ENCODE results near the gene RHOG. TPM values are rescaled to one million over a fixed set of nuclear protein-coding genes. Genes with fewer than 3 reads are reported as not detected.

Gene RHOG
- total RNA-seq, 1 experiment from 2014 or later = 33.6 TPM

- TF ChIP-seq NFYB (CRISPR knock-in tag; conservative IDR thresholded peaks at IDR 0.05; ENCODE audit: low read depth) (no peak), ZNF396 (CRISPR knock-in tag; IDR thresholded peaks at IDR 0.05; ENCODE audit: borderline replicate concordance) (no peak), SMAD3 (CRISPR knock-in tag; IDR thresholded peaks at IDR 0.05; ENCODE audit: borderline replicate concordance) (no peak), MXD4 (CRISPR knock-in tag; IDR thresholded peaks at IDR 0.05; ENCODE audit: borderline replicate concordance) (no peak), HMGA2 (CRISPR knock-in tag; IDR thresholded peaks at IDR 0.05) (no peak), MYBL2 (CRISPR knock-in tag; IDR thresholded peaks at IDR 0.05) (no peak), TCF7 (CRISPR knock-in tag; IDR thresholded peaks at IDR 0.05; ENCODE audit: low read depth) (no peak)
Measured at GRCh38 chr11:3866836-3867208, 26.1 kb upstream of the RHOG start (continued).

DNA sequence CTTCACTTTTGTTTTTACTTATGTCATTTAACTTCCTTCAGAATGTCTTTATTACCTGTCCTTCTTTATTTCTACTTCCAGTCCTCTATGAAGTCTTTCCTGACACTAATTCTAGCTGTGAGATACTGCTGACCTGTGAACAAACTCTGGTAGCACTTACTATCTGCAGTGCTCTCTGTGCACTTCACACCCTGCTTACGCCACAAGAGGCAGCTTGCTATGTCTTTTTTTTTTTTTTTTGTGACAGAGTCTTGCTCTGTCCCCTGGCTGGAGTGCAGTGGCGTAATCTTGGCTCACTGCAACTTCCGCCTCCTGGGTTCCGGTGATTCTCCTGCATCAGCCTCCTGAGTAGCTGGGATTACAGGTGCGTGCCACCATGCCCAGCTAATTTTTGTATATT is 25.4 kb upstream of the RHOG start:
- Mint-ChIP-seq H3K36me3 (no peaks in the 10 kb centered on the region), H3K4me3 (no peak overlapping the region), H3K27ac (0 out of 2 replicates have a peak overlapping the region, but pooled peaks have one; percentile 0), H3K27me3 (ENCODE audit: low read depth) (peaks cover 9% of the 10 kb centered on the region), H3K9me3 (no peaks in the 10 kb centered on the region), H3K4me1 (peaks cover 21% of the 10 kb centered on the region)
- TF ChIP-seq ZNF232 (CRISPR knock-in tag; IDR thresholded peaks at IDR 0.05) = no peak
- no peak for TF ChIP-seq NR1H2 (CRISPR knock-in tag; IDR thresholded peaks at IDR 0.05)
- TF ChIP-seq ZBTB21 (CRISPR knock-in tag; IDR thresholded peaks at IDR 0.05; ENCODE audit: borderline replicate concordance) = no peak
- no peak for TF ChIP-seq HMGA2 (CRISPR knock-in tag; IDR thresholded peaks at IDR 0.05)
- TF ChIP-seq, protein P1, sequence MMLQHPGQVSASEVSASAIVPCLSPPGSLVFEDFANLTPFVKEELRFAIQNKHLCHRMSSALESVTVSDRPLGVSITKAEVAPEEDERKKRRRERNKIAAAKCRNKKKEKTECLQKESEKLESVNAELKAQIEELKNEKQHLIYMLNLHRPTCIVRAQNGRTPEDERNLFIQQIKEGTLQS (CRISPR knock-in tag; conservative IDR thresholded peaks at IDR 0.05) = no peak
- TF ChIP-seq, protein P2, sequence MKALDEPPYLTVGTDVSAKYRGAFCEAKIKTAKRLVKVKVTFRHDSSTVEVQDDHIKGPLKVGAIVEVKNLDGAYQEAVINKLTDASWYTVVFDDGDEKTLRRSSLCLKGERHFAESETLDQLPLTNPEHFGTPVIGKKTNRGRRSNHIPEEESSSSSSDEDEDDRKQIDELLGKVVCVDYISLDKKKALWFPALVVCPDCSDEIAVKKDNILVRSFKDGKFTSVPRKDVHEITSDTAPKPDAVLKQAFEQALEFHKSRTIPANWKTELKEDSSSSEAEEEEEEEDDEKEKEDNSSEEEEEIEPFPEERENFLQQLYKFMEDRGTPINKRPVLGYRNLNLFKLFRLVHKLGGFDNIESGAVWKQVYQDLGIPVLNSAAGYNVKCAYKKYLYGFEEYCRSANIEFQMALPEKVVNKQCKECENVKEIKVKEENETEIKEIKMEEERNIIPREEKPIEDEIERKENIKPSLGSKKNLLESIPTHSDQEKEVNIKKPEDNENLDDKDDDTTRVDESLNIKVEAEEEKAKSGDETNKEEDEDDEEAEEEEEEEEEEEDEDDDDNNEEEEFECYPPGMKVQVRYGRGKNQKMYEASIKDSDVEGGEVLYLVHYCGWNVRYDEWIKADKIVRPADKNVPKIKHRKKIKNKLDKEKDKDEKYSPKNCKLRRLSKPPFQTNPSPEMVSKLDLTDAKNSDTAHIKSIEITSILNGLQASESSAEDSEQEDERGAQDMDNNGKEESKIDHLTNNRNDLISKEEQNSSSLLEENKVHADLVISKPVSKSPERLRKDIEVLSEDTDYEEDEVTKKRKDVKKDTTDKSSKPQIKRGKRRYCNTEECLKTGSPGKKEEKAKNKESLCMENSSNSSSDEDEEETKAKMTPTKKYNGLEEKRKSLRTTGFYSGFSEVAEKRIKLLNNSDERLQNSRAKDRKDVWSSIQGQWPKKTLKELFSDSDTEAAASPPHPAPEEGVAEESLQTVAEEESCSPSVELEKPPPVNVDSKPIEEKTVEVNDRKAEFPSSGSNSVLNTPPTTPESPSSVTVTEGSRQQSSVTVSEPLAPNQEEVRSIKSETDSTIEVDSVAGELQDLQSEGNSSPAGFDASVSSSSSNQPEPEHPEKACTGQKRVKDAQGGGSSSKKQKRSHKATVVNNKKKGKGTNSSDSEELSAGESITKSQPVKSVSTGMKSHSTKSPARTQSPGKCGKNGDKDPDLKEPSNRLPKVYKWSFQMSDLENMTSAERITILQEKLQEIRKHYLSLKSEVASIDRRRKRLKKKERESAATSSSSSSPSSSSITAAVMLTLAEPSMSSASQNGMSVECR (CRISPR knock-in tag; IDR thresholded peaks at IDR 0.05; ENCODE audit: borderline replicate concordance) = no peak
- no peak for TF ChIP-seq ZSCAN18 (CRISPR knock-in tag; IDR thresholded peaks at IDR 0.05)
- TF ChIP-seq USF2 (CRISPR knock-in tag; IDR thresholded peaks at IDR 0.05) = no peak
- no peak for TF ChIP-seq ELF4 (CRISPR knock-in tag; IDR thresholded peaks at IDR 0.05; ENCODE audit: low read depth)
- no peak for TF ChIP-seq ZNF671 (CRISPR knock-in tag; IDR thresholded peaks at IDR 0.05)
- TF ChIP-seq ETV6 (CRISPR knock-in tag; IDR thresholded peaks at IDR 0.05) = no peak
- TF ChIP-seq GRHL2 (CRISPR knock-in tag; IDR thresholded peaks at IDR 0.05; ENCODE audit: insufficient replicate concordance, severe bottlenecking) = no peak
- no peak for TF ChIP-seq ATF2 (CRISPR knock-in tag; IDR thresholded peaks at IDR 0.05; ENCODE audit: borderline replicate concordance, low read depth)
- ChIA-PET POLR2A (interaction anchor here (0.6 to 1.6 kb wide), 2 partner anchors 27 to 159 kb away, joined by 3 read pairs; no protein-coding TSS in a partner anchor), CTCF (interaction anchor here (0.8 to 7.0 kb wide), 3 partner anchors 11 to 207 kb away, joined by 3 to 40 read pairs (median 6); partner anchors contain the start of gene STIM1)
- DNase-seq (ENCODE audit: low spot score) (no peak), ATAC-seq (peak; percentile 62)
